PC-9 (cell line): ENCODE data around the gene LYRM9. TPM values are rescaled to one million over a fixed set of nuclear protein-coding genes. Genes with fewer than 3 reads are reported as not detected.
A peak's percentile ranks its signal among the peaks of the same experiment; 100 is the strongest.
"Not testable (repeated sequence)": the region's sequence is repeated elsewhere in the genome, so short reads cannot be mapped to it uniquely, and the experiment has no call there.

ENCODE experiments used
- BruUV-seq: library from RNA; stranded (reverse); fragments of 400-500 nt; replicated peaks from 2 replicates; lab custom pipeline; 2021; lab: Mats Ljungman, UMichigan
- CTCF ChIA-PET: fragments of 300-600 bp; sonication (Branson Sonifier 250); formaldehyde crosslinking; loops from one replicate; lab custom pipeline; 2022; ENCODE audit warnings: antibody characterized with exemption; lab: Charles Lee
- POLR2A ChIA-PET: fragments of 300-600 bp; sonication (Branson Sonifier 250); formaldehyde crosslinking; loops from one replicate; lab custom pipeline; 2022; ENCODE audit warnings: antibody characterized with exemption; ENCODE audit not compliant: unreplicated experiment; lab: Charles Lee
- DNase-seq, 2 experiments: peaks; one replicate each; pipeline versions ENCODE4 v3.0.0 to v3.0.0-alpha.2; 2015 to 2022; ENCODE audit warnings: mixed read lengths in 1 of 2
- H2AFZ ChIP-seq: fragments of 200-600 bp; sonication (generic); 2 replicates; pipeline ENCODE4 v1.8.1; 2017; ENCODE audit warnings: antibody characterized with exemption
- H3F3A ChIP-seq: fragments of 200-600 bp; sonication (generic); 2 replicates; pipeline ENCODE4 v1.8.1; 2017; ENCODE audit warnings: antibody characterized with exemption, mild to moderate bottlenecking, low read depth; ENCODE audit not compliant: insufficient read depth
- H3K27ac ChIP-seq: fragments of 200-600 bp; sonication (generic); 2 replicates; pipeline ENCODE4 v1.6.1; 2016; ENCODE audit warnings: mixed run types
- H3K27me3 ChIP-seq: fragments of 200-600 bp; sonication (generic); 2 replicates; pipeline ENCODE4 v1.6.1; 2016; ENCODE audit warnings: low read depth, mixed run types; ENCODE audit not compliant: insufficient read depth
- H3K36me3 ChIP-seq: fragments of 200-600 bp; sonication (generic); 2 replicates; pipeline ENCODE4 v1.6.1; 2016; ENCODE audit warnings: low read depth, mixed run types
- H3K4me1 ChIP-seq: fragments of 200-600 bp; sonication (generic); replicated peaks from 2 replicates; pipeline ENCODE4 v1.6.1; 2016; ENCODE audit warnings: mixed run types; ENCODE audit not compliant: insufficient read depth
- H3K4me2 ChIP-seq: fragments of 200-600 bp; sonication (generic); 2 replicates; pipeline ENCODE4 v1.6.1; 2017; ENCODE audit warnings: mixed run types
- H3K4me3 ChIP-seq: fragments of 200-600 bp; sonication (generic); 2 replicates; pipeline ENCODE4 v1.6.1; 2016; ENCODE audit warnings: mixed run types
- H3K79me2 ChIP-seq: fragments of 200-600 bp; sonication (generic); 2 replicates; pipeline ENCODE4 v1.6.1; 2017; ENCODE audit warnings: low read depth, mixed run types
- H3K9me2 ChIP-seq: fragments of 200-600 bp; sonication (generic); 2 replicates; pipeline ENCODE4 v1.8.1; 2017; ENCODE audit warnings: mild to moderate bottlenecking; ENCODE audit not compliant: insufficient read depth
- H3K9me3 ChIP-seq: fragments of 200-600 bp; sonication (generic); 2 replicates; pipeline ENCODE4 v1.8.1; 2016; ENCODE audit warnings: low read depth; ENCODE audit not compliant: insufficient read depth
- H4K20me1 ChIP-seq: fragments of 200-600 bp; sonication (generic); 2 replicates; pipeline ENCODE4 v1.8.1; 2017; ENCODE audit not compliant: insufficient read depth
- EZH2 ChIP-seq: fragments of 200-600 bp; sonication (generic); IDR thresholded peaks from 2 replicates; pipeline ENCODE4 v1.8.0; 2017; ENCODE audit warnings: antibody characterized with exemption, low read depth
- intact Hi-C: fragments of 100-400 bp; cut with micrococcal nuclease; formaldehyde crosslinking; loops from one replicate; pipeline ENCODE4 v1.10.0; 2022; ENCODE audit not compliant: unreplicated experiment
- total RNA-seq: library from RNA; stranded (reverse); gene quantifications from 2 replicates; pipeline ENCODE4 v1.2.3, GENCODE V29; 2021
- TF ChIP-seq, protein P1 (sequence below): fragments of 200-600 bp; sonication (generic); conservative IDR thresholded peaks from 2 replicates; pipeline ENCODE4 v1.6.1; 2017; ENCODE audit warnings: mixed run types, antibody characterized with exemption, mild to moderate bottlenecking, moderate library complexity

Gene LYRM9
- total RNA-seq, 1 experiment from 2014 or later: 7.6 TPM

DNA sequence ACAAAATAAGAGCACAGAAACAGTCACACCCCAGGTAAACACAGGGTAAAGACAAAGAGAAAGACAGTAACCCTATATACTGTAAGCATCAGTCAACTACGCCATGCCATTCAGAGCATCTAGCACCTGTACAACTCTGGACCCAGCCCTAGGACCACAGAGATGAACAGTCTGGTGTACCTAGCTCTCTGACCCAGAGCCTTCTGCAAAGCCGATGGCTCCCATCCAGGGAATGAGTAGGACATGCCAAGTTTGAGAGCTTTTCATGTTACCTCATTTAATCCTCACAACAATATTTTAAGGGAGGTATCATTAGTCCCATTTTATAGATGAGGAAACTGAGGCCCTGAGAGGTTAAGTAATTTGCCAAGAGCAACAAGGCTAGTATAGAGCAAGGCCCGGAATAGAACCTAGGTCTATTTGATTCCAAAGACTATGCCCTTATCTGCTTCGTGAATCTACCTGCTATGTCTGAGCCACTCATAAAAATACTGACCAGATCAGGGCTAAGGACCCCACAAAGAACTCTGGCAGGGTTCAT lies 3.4 kb downstream of the LYRM9 start:
- no peaks in the 10 kb centered on the region for H3K9me3 ChIP-seq
- no peak overlapping the region for H3K27ac ChIP-seq
- intact Hi-C loops: loop anchor here (2.0 to 5.0 kb wide), 3 partner anchors 153 to 437 kb away; partner anchors contain the start of gene NLK
- TF ChIP-seq, protein P1, sequence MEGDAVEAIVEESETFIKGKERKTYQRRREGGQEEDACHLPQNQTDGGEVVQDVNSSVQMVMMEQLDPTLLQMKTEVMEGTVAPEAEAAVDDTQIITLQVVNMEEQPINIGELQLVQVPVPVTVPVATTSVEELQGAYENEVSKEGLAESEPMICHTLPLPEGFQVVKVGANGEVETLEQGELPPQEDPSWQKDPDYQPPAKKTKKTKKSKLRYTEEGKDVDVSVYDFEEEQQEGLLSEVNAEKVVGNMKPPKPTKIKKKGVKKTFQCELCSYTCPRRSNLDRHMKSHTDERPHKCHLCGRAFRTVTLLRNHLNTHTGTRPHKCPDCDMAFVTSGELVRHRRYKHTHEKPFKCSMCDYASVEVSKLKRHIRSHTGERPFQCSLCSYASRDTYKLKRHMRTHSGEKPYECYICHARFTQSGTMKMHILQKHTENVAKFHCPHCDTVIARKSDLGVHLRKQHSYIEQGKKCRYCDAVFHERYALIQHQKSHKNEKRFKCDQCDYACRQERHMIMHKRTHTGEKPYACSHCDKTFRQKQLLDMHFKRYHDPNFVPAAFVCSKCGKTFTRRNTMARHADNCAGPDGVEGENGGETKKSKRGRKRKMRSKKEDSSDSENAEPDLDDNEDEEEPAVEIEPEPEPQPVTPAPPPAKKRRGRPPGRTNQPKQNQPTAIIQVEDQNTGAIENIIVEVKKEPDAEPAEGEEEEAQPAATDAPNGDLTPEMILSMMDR: no peak
- TF ChIP-seq EZH2: no peak
- no peaks in the 10 kb centered on the region for H3K36me3 ChIP-seq
- no peak overlapping the region for H2AFZ ChIP-seq
- CTCF ChIA-PET: no interaction called here
- H3K4me3 ChIP-seq: no peak overlapping the region
- H4K20me1 ChIP-seq: no peaks in the 10 kb centered on the region
- POLR2A ChIA-PET: no interaction called here
- H3F3A ChIP-seq: no peaks in the 10 kb centered on the region
- no peaks in the 10 kb centered on the region for H3K79me2 ChIP-seq
- H3K4me2 ChIP-seq: no peak overlapping the region
- BruUV-seq: no TSS peak
- no peak for DNase-seq
- no peaks in the 10 kb centered on the region for H3K27me3 ChIP-seq
- peaks cover 24% of the 10 kb centered on the region for H3K4me1 ChIP-seq
- no peaks in the 10 kb centered on the region for H3K9me2 ChIP-seq

DNA sequence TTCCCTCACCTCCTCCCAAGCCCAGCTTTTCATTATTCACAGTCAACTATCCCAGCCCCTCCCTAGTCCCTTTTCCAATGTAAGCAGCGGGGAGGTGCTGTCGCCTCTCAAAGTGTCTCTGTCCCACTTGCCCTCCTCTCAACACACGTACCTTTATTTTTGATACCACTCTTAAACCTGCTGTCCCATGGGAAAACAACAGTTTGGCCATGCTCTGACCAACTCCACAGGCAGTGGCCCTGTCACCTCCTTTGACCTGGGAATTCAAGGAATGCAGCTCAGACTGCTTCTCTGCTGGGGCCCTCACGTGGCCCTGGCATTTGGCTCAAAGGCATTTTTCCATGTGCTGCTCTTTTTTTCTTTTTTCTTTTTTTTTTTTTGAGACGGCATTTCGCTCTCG lies 4.2 kb downstream of the LYRM9 start:
- DNase-seq: peak; percentile 77 to 86
- BruUV-seq: no TSS peak
- no peaks in the 10 kb centered on the region for H3F3A ChIP-seq
- H3K27ac ChIP-seq: peak overlapping the region; percentile 41
- no peaks in the 10 kb centered on the region for H3K36me3 ChIP-seq
- no peaks in the 10 kb centered on the region for H3K9me3 ChIP-seq
- no peak for TF ChIP-seq EZH2
- TF ChIP-seq, protein P1: no peak
- H3K79me2 ChIP-seq: no peaks in the 10 kb centered on the region
- H3K27me3 ChIP-seq: no peaks in the 10 kb centered on the region
- ChIA-PET CTCF (interaction anchor here (0.6 to 0.9 kb wide), 4 partner anchors 9 to 480 kb away, joined by 3 to 6 read pairs (median 4); no protein-coding TSS in a partner anchor), POLR2A (interaction anchor here (0.7 kb wide), 1 partner anchor 491 kb away, joined by 6 read pairs; no protein-coding TSS in a partner anchor)
- intact Hi-C loops: loop anchor here (2.0 to 5.0 kb wide), 2 partner anchors 343 to 438 kb away; no protein-coding TSS in a partner anchor
- no peaks in the 10 kb centered on the region for H4K20me1 ChIP-seq
- peak overlapping the region; percentile 30; the same call in 1 of the 2 replicates for H2AFZ ChIP-seq
- peaks cover 24% of the 10 kb centered on the region for H3K4me1 ChIP-seq
- H3K4me2 ChIP-seq: peak overlapping the region; percentile 56
- H3K9me2 ChIP-seq: no peaks in the 10 kb centered on the region
- H3K4me3 ChIP-seq: no peak overlapping the region

DNA sequence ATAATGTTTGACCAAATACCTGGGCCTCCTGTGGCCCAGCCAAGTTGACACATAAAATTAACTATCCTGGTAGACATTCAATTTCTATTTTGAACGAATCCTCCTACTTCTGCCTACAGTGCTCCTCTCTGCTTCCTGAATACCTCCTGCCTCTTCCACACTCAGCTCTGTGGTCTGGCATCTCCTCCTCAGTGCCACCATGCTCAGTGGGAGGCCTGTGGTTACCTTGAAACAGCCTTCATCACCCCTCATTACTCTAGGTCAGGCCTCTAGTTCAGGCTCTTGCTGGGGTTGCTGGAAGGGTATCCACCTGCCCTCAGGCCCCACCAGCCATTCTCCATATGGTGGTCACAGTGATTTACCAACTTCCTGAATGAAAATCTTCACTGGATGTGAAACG lies 5.1 kb downstream of the LYRM9 start:
- POLR2A ChIA-PET: no interaction called here
- TF ChIP-seq, protein P1: no peak
- no peak for TF ChIP-seq EZH2

DNA sequence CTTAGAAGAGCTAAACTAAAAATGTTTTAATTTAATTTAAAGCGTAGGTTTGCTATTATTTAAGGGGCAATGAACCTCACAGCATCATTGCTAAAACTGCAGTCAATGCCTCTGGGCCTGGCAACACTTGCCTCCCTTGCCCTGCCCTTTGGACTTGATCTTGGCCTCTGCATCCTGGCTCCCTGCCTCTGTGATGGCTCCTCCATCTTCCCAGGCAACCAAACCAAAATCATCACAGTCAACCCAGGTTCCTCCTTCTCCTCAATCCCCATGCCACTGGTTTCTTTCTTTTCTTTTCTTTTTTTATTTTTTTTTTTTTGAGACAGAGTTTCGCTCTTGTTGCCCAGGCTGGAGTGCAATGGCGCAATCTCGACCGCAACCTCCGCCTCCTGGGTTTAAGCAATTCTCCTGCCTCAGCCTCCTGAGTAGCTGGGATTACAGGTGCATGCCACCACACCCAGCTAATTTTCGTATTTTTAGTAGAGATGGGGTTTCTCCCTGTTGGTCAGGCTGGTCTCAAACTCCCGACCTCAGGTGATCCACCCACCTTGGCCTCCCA lies 6.7 kb downstream of the LYRM9 start:
- peaks cover 18% of the 10 kb centered on the region for H3K4me1 ChIP-seq
- H3K36me3 ChIP-seq, H3K27me3 ChIP-seq, CTCF ChIA-PET, H3K4me3 ChIP-seq, H2AFZ ChIP-seq, H4K20me1 ChIP-seq, H3K4me2 ChIP-seq, H3F3A ChIP-seq, BruUV-seq, H3K9me2 ChIP-seq, H3K27ac ChIP-seq, H3K9me3 ChIP-seq, POLR2A ChIA-PET, DNase-seq, H3K79me2 ChIP-seq: not testable (repeated sequence)
- intact Hi-C loops: loop anchor here (5.0 kb wide), 1 partner anchor 346 kb away; no protein-coding TSS in a partner anchor

More for the DNA sequence above, 5.1 kb downstream of the LYRM9 start:
- CTCF ChIA-PET: no interaction called here
- no TSS peak for BruUV-seq
- Histone ChIP-seq H3K4me3 (no peak overlapping the region), H3K9me2 (no peaks in the 10 kb centered on the region), H4K20me1 (no peaks in the 10 kb centered on the region), H3K4me1 (peaks cover 24% of the 10 kb centered on the region), H2AFZ (no peak overlapping the region), H3K36me3 (no peaks in the 10 kb centered on the region), H3K9me3 (no peaks in the 10 kb centered on the region), H3K79me2 (no peaks in the 10 kb centered on the region), H3K27ac (no peak overlapping the region), H3K4me2 (no peak overlapping the region), H3K27me3 (no peaks in the 10 kb centered on the region), H3F3A (no peaks in the 10 kb centered on the region)
- no peak for DNase-seq
- intact Hi-C loops: loop anchor here (2.0 to 5.0 kb wide), 2 partner anchors 344 to 439 kb away; no protein-coding TSS in a partner anchor
